ENCODE results near the gene TBC1D1. TPM values are rescaled to one million over a fixed set of nuclear protein-coding genes. Genes with fewer than 3 reads are reported as not detected.

Gene TBC1D1
- total RNA-seq, 1 donor from 2014 or later = 133 TPM

DNA sequence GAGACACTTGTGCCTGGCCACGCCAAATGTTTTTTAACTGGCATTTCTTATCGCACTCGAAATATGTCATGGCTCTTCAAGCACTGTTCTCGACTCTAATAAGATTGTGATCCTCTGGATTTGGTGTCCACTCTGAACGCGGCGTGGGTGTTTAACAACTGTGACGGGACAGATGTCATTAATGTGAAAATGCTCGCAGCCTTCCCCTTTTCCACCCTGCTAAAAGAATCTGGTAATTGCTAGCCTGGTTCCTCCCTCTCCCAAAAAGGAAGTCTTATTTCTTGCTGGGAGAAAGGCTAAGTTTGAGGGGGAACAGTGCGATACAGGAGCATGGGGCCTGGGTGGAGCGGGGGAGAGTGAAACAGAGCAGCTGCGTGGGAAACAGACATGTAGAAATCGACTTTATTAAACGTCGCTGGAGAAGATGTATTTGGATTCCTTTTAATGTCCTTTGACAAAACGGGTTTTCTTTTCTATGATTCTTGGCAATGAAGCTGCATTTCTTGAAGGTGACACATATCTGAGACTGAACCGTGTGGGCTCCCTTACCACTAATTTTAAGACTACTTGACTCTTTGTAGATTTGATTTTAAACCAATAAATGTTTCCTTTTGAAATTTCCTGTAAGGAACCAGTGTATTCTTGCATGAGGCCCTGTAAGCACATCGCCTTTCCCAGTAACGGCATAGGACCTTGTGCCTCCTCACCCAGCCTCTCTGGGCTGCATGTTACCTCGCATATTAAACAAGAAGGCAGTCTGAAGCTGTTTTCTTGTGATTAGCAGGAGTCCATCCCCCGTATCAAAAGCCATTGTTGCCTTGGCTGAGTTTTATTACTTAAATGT, 17.8 kb downstream of the TBC1D1 start:
- DNase-seq (ENCODE audit: low read depth) = no peak
- Histone ChIP-seq H3K4me3 (ENCODE audit: low read depth, low read length) (no peak overlapping the region), H3K27me3 (ENCODE audit: control insufficient read depth, insufficient read depth, low read length) (no peaks in the 10 kb centered on the region)

DNA sequence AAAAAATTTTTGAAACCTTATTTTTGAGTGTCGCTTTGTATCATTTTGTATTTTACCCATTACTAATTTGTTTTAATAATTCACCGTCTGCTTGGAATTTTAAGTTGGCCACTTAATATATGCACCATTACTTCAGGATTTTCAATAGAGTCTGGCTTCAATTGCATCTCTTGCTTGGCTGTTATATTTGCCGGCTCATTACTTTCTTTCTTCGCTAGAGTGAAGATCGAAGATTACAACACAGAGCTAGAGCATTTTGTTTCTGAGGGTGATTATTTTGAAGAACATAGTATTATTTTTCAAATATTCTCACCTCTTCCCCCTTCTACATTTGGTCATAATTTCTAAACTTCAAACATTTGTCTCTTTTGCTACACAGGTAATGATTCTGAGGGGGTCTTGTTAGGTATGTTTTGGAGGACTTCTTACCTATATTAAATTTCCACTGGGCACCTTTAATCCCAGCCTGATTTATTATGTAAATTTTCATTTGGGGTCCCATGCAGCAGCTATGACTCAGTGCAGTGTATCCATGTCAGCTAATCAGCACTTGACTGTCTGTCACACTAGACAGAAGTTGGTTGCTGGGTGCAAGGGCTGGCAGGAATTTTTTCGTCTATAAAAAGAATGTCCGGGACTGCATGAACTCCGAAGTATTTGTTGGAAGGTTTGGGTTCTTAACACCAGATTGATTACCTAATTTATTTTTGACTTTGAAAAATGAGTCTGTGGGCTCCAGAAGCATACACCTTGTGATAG, 18.6 kb downstream of the TBC1D1 start:
- no peaks in the 10 kb centered on the region for H3K27me3 ChIP-seq (ENCODE audit: control insufficient read depth, insufficient read depth, low read length)
- no peaks in the 10 kb centered on the region for H3K36me3 ChIP-seq (ENCODE audit: control insufficient read depth, insufficient read depth, low read length)
- TF ChIP-seq, protein P1, sequence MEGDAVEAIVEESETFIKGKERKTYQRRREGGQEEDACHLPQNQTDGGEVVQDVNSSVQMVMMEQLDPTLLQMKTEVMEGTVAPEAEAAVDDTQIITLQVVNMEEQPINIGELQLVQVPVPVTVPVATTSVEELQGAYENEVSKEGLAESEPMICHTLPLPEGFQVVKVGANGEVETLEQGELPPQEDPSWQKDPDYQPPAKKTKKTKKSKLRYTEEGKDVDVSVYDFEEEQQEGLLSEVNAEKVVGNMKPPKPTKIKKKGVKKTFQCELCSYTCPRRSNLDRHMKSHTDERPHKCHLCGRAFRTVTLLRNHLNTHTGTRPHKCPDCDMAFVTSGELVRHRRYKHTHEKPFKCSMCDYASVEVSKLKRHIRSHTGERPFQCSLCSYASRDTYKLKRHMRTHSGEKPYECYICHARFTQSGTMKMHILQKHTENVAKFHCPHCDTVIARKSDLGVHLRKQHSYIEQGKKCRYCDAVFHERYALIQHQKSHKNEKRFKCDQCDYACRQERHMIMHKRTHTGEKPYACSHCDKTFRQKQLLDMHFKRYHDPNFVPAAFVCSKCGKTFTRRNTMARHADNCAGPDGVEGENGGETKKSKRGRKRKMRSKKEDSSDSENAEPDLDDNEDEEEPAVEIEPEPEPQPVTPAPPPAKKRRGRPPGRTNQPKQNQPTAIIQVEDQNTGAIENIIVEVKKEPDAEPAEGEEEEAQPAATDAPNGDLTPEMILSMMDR (IDR thresholded peaks at IDR 0.05; ENCODE audit: insufficient read depth, low read length, poor library complexity, severe bottlenecking) = no peak
- no peak for DNase-seq (ENCODE audit: low read depth)
- H3K4me3 ChIP-seq (ENCODE audit: low read depth, low read length) = no peak overlapping the region

More for the DNA sequence above, 17.8 kb downstream of the TBC1D1 start:
- H3K36me3 ChIP-seq (ENCODE audit: control insufficient read depth, insufficient read depth, low read length) = no peaks in the 10 kb centered on the region
- TF ChIP-seq, protein P1 (IDR thresholded peaks at IDR 0.05; ENCODE audit: insufficient read depth, low read length, poor library complexity, severe bottlenecking) = no peak

- Histone ChIP-seq H3K4me3 (ENCODE audit: low read depth, low read length) (no peak overlapping the region), H3K27me3 (ENCODE audit: control insufficient read depth, insufficient read depth, low read length) (no peaks in the 10 kb centered on the region), H3K36me3 (ENCODE audit: control insufficient read depth, insufficient read depth, low read length) (no peaks in the 10 kb centered on the region)
- TF ChIP-seq, protein P1 (IDR thresholded peaks at IDR 0.05; ENCODE audit: insufficient read depth, low read length, poor library complexity, severe bottlenecking) = no peak
- no peak for DNase-seq (ENCODE audit: low read depth)
These were observed 19.2 kb downstream of the TBC1D1 start for GRCh38 chr4:37910091-37910486.

- H3K36me3 ChIP-seq (ENCODE audit: control insufficient read depth, insufficient read depth, low read length) = no peaks in the 10 kb centered on the region
- TF ChIP-seq, protein P1 (IDR thresholded peaks at IDR 0.05; ENCODE audit: insufficient read depth, low read length, poor library complexity, severe bottlenecking) = no peak
- H3K4me3 ChIP-seq (ENCODE audit: low read depth, low read length) = no peak overlapping the region
- H3K27me3 ChIP-seq (ENCODE audit: control insufficient read depth, insufficient read depth, low read length) = no peaks in the 10 kb centered on the region
- no peak for DNase-seq (ENCODE audit: low read depth)
These were observed 23.7 kb downstream of the TBC1D1 start for GRCh38 chr4:37914539-37914938.

DNA sequence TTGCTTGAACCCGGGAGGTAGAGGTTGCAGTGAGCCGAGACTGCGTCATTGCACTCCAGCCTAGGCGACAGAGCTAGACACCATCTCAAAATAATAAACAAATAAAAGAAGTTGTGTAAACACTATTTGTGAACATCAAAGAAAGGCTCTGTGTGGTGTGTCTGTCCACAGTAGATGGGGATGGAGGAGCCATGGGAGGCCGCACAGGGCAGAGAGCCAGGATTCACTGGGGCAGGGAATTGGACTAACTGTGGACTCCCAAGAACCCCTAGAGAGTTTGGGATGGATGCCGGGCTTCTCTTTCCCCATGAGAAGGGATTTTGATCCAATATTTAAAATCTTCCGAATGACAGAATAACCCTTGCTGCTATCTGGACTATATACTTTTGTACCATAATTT, 26.5 kb downstream of the TBC1D1 start:
- no peak overlapping the region for H3K4me3 ChIP-seq (ENCODE audit: low read depth, low read length)
- H3K27me3 ChIP-seq (ENCODE audit: control insufficient read depth, insufficient read depth, low read length) = no peaks in the 10 kb centered on the region
- TF ChIP-seq, protein P1 (IDR thresholded peaks at IDR 0.05; ENCODE audit: insufficient read depth, low read length, poor library complexity, severe bottlenecking) = no peak
- no peaks in the 10 kb centered on the region for H3K36me3 ChIP-seq (ENCODE audit: control insufficient read depth, insufficient read depth, low read length)
- DNase-seq (ENCODE audit: low read depth) = no peak
